Pancreas (tissue), 10 donors: ENCODE results near the gene SLC20A1. TPM values are rescaled to one million over a fixed set of nuclear protein-coding genes. Genes with fewer than 3 reads are reported as not detected.
A peak's percentile ranks its signal among the peaks of the same experiment; 100 is the strongest.

Experiments used
- ATAC-seq, 4 donors: fragments of 200-7000 bp; cut with Tn5 transposase; one replicate each; pipeline versions ENCODE4 v1.8.0 to v1.9.1; 2020; ENCODE audit warnings: mild to moderate bottlenecking in 4 of 4, moderate library complexity in 4 of 4
- DNase-seq, 6 donors: peaks; one replicate each; pipeline ENCODE4 v3.0.0-alpha.2; 2020
- FAIRE-seq: peaks from 2 replicates; lab custom pipeline; 2012; peaks lifted over from hg19 to GRCh38; lab: Jason Lieb, UNC
- H3K27ac ChIP-seq, 4 donors: fragments of 200-600 bp; sonication (generic); 1 replicate in 3 of 4; 2 replicates in 1 of 4; pipeline versions ENCODE4 v1.5.0 to v1.8.0; 2020
- H3K27me3 ChIP-seq, 4 donors: fragments of 200-600 bp; one replicate each; pipeline ENCODE4 v1.8.0; 2021
- H3K36me3 ChIP-seq, 3 donors: fragments of 200-600 bp; sonication (generic) in 1 of 3; one replicate each; pipeline versions ENCODE4 v1.5.0 to v1.8.0; 2020 to 2021
- H3K4me1 ChIP-seq, 3 donors: fragments of 200-600 bp; one replicate each; pipeline ENCODE4 v1.8.0; 2021
- H3K4me3 ChIP-seq, 4 donors: fragments of 200-600 bp; sonication (generic) in 2 of 4; one replicate each; pipeline versions ENCODE4 v1.5.0 to v1.8.0; 2020 to 2021
- H3K9me3 ChIP-seq, 4 donors: fragments of 200-600 bp; one replicate each; pipeline ENCODE4 v1.8.0; 2021
- WGBS, 2 donors: extraction: QIAGEN DNeasy Blood & Tissue Kit; methylation state at CpG; one replicate each; pipeline ENCODE4 v1.1.7; 2013; 5-methylcytosine and 5-hydroxymethylcytosine counted together
- intact Hi-C, 3 donors: fragments of 100-400 bp; cut with DNase I; formaldehyde crosslinking; loops; one replicate each; pipeline versions ENCODE4 v1.11.1 to v1.14.2; 2022
- polyA plus RNA-seq, 2 donors: library from polyadenylated mRNA; stranded (reverse); fragments of 200-250 nt; gene quantifications; one replicate each; pipeline ENCODE4 v1.2.3, GENCODE V29; 2013
- total RNA-seq, 6 donors: library from RNA; stranded (reverse); fragmentation: NEBNext Ultra II Directional in 4 of 6; extraction: Animal tissue kit (Norgen Biotek cat#: 25700) in 4 of 6; gene quantifications; one replicate each; pipeline versions ENCODE4 v1.2.1 to v1.2.4, GENCODE V29; 2021 to 2023
- TF ChIP-seq, protein P1 (sequence below), 4 donors: fragments of 200-600 bp; sonication (generic) in 3 of 4; IDR thresholded peaks; one replicate each; pipeline versions ENCODE4 v1.5.0 to v1.8.0; 2021; ENCODE audit warnings: antibody characterized with exemption in 4 of 4
- donor health status: healthy with polysubstance abuse.
- donor health status: DM: no; HTN: no; CAD: no; lungs with moderate emphysema.
- donor health status: DM: no; HTN: no; CAD: no.
- donor health status: control.
- donor health status: control.
- donor health status: Bipolar disorder and iron deficiency.
- donor health status: DM: yes; HTN: yes; CAD: no.
- donor health status: DM: no; HTN: no; CAD: no.
- donor health status: DM: no; HTN: no; CAD: no.
- donor health status: DM: yes; HTN: yes; CAD: no.

SLC20A1 gene
- total and polyA plus RNA-seq, 8 donors, result 10.6 to 25.9 (median 17.2) TPM

DNA sequence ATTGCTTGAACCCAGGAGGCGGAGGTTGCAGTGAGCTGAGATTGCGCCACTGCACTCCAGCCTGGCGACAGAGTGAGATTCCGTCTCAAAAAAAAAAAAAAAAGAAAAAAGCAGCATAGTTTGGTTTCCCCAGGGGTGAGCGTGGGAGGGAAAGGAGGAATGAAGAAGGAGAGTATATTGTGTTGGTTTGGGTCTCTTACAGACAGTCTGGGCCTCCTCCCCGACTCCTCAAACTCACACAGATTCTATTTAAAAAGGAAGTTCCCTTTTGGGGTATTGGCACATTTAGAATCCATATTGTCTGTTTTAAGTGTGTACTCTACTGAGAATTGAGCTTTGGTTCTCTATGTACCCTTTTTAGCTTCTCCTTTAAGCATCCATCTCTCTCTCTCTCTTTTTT lies 27.4 kb upstream of the SLC20A1 start:
- no peak overlapping the region for H3K27ac ChIP-seq
- FAIRE-seq (no peak), DNase-seq (no peak), ATAC-seq (no peak)
- intact Hi-C loops, result no loop called here
- no peaks in the 10 kb centered on the region for H3K9me3 ChIP-seq
- 80 to 94% methylated on average over 2 to 6 of the region's 6 CpGs for WGBS, 2 donors
- no peaks in the 10 kb centered on the region for H3K36me3 ChIP-seq
- no peaks in the 10 kb centered on the region for H3K27me3 ChIP-seq
- H3K4me3 ChIP-seq, result no peak overlapping the region
- TF ChIP-seq, protein P1, sequence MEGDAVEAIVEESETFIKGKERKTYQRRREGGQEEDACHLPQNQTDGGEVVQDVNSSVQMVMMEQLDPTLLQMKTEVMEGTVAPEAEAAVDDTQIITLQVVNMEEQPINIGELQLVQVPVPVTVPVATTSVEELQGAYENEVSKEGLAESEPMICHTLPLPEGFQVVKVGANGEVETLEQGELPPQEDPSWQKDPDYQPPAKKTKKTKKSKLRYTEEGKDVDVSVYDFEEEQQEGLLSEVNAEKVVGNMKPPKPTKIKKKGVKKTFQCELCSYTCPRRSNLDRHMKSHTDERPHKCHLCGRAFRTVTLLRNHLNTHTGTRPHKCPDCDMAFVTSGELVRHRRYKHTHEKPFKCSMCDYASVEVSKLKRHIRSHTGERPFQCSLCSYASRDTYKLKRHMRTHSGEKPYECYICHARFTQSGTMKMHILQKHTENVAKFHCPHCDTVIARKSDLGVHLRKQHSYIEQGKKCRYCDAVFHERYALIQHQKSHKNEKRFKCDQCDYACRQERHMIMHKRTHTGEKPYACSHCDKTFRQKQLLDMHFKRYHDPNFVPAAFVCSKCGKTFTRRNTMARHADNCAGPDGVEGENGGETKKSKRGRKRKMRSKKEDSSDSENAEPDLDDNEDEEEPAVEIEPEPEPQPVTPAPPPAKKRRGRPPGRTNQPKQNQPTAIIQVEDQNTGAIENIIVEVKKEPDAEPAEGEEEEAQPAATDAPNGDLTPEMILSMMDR (IDR thresholded peaks at IDR 0.05), result no peak
- H3K4me1 ChIP-seq, result no peaks in the 10 kb centered on the region

DNA sequence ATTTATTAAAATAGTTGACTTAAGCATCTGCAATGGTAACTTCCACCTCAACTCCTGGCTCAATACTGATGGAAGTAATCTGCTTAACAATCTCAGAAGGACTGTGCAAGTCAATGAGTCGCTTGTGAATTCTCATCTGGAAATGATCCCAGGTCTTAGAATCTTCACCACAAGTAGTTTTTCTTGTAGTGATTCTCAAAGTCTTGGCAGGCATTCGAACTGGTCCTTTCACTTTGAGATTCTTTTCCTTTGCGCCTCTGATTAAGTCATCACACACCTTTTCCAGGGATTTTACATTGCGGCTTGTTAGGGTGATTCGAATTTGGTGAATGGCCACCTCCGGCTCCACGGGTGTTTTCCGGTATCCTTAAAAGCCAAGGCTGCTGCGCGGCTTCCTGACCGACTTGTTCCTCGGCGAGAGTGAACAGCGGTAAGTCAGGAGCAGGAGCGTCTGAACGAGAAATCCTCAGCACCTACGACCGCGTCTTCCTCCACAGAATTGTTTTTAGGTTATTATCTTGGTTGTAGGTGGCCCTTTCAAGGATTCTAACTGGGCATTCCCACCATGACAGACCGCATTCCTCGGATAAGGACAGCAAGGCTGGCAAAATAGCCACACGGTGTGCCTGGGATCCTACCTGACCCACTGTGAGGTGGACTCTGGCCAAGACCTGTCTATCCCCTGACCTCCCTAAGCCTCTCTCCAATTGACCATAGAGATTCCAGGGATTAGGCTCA lies 23.8 kb upstream of the SLC20A1 start:
- Histone ChIP-seq H3K4me1 (no peaks in the 10 kb centered on the region), H3K27me3 (no peaks in the 10 kb centered on the region), H3K27ac (no peak overlapping the region), H3K36me3 (no peaks in the 10 kb centered on the region), H3K9me3 (no peaks in the 10 kb centered on the region), H3K4me3 (no peak overlapping the region)
- peak in 1 of 6 donors; percentile 38 for DNase-seq
- ATAC-seq, result no peak
- WGBS, 2 donors, result 78 to 81% methylated on average over 22 of the region's 22 CpGs
- intact Hi-C loops, result loop anchor here in 1 of 3 donors (5.0 to 10.0 kb wide), 2 partner anchors 73 to 105 kb away; no protein-coding TSS in a partner anchor
- TF ChIP-seq, protein P1 (IDR thresholded peaks at IDR 0.05), result no peak
- FAIRE-seq, result no peak

DNA sequence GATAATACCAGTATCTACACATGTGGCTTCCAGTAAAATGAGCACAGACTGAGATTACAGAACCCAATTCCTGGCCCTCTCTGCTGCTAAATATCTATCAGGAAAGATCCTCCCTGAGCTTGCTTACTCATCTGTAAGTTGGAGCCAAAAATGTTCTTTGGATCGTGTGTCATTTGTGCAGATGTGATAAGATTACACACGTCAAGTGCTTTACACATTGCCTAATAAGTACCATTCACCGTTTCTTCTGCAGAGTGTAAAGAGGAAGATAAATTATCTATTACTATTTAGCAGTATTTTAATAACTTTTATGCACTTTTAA lies 23.2 kb upstream of the SLC20A1 start:
- Histone ChIP-seq H3K4me1 (no peaks in the 10 kb centered on the region), H3K36me3 (no peaks in the 10 kb centered on the region), H3K9me3 (no peaks in the 10 kb centered on the region), H3K27ac (no peak overlapping the region), H3K27me3 (no peaks in the 10 kb centered on the region), H3K4me3 (no peak overlapping the region)
- TF ChIP-seq, protein P1 (IDR thresholded peaks at IDR 0.05), result no peak
- intact Hi-C loops, result loop anchor here in 1 of 3 donors (5.0 to 10.0 kb wide), 2 partner anchors 72 to 105 kb away; no protein-coding TSS in a partner anchor
- WGBS, 2 donors, result 34 to 35% methylated on average over 3 of the region's 3 CpGs
- FAIRE-seq (no peak), ATAC-seq (peak in 2 of 4 donors; percentile 18 to 38), DNase-seq (no peak)

DNA sequence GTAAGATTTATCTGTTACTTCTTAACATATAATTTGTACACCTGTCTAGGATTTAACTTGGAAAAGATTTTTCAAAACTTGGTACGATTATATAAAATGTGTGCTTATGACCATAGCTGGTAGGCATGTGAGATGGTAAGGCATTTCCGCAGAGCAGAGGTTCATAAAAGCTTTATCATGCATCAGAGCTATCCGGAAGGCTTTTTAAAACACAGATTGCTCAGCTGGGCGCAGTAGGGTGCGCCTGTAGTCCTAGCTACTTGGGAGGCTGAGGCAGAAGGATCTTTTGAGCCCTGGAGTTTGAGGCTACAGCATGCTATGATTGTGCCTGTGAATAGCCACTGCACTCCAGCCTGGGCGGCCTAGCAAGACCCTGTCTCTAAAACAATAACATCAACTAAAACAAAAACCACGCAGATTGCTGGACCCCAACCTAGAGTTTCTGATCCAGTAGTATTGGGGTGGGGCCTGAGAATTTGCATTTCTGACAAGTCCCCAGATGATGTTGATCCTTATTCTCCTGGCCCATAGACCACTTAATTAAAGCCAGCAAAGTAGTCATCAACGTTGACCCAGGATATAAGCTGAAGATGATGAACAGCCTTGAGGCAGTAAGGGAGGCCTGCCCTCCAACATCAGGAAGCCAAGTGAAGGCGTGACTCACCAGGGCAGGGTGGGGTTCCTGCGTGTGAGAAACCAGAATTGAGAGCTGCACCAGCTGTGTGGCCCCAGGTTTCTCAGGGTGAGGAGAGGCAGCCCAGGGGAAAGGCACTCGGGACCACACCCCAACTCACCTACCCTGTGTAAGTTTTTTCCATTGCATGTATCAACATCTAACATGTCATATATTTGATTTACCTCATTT lies 21.6 kb upstream of the SLC20A1 start:
- ATAC-seq, result peak in 1 of 4 donors; percentile 5

More for the DNA sequence above, 21.6 kb upstream of the SLC20A1 start:
- FAIRE-seq (no peak), DNase-seq (peak in 1 of 6 donors; percentile 44)
- Histone ChIP-seq H3K4me1 (no peaks in the 10 kb centered on the region), H3K4me3 (no peak overlapping the region), H3K9me3 (no peaks in the 10 kb centered on the region), H3K27ac (no peak overlapping the region), H3K27me3 (no peaks in the 10 kb centered on the region), H3K36me3 (no peaks in the 10 kb centered on the region)
- intact Hi-C loops, result loop anchor here in 1 of 3 donors (5.0 to 10.0 kb wide), 2 partner anchors 71 to 103 kb away; no protein-coding TSS in a partner anchor
- 79 to 86% methylated on average over 11 of the region's 11 CpGs for WGBS, 2 donors
- TF ChIP-seq, protein P1 (IDR thresholded peaks at IDR 0.05), result no peak
